Spleen (tissue), 11 donors: ENCODE data around the gene ZNF619. TPM values are rescaled to one million over a fixed set of nuclear protein-coding genes. Genes with fewer than 3 reads are reported as not detected.

Source experiments
- DNase-seq: peaks from one replicate; pipeline ENCODE4 v3.0.0-alpha.2; 2020
- H3K27ac ChIP-seq, 8 donors: fragments of 200-600 bp; sonication (generic) in 7 of 8; 1 replicate in 4 of 8; 2 replicates in 4 of 8; pipeline versions ENCODE4 v1.5.0 to v1.8.0; 2016 to 2021; ENCODE audit warnings: inconsistent platforms in 4 of 8, mild to moderate bottlenecking in 4 of 8, moderate library complexity in 1 of 8
- H3K27me3 ChIP-seq, 7 donors: fragments of 200-600 bp; sonication (generic) in 6 of 7; replicated peaks in 1 of 7; 1 replicate in 4 of 7; 2 replicates in 3 of 7; pipeline versions ENCODE4 v1.5.0 to v1.8.0; 2016 to 2021; ENCODE audit warnings: inconsistent platforms in 3 of 7, mild to moderate bottlenecking in 1 of 7
- H3K36me3 ChIP-seq, 6 donors: fragments of 200-600 bp; sonication (generic) in 5 of 6; 1 replicate in 4 of 6; 2 replicates in 2 of 6; pipeline versions ENCODE4 v1.5.0 to v1.8.0; 2016 to 2021; ENCODE audit warnings: inconsistent platforms in 2 of 6
- H3K4me1 ChIP-seq, 6 donors: fragments of 200-600 bp; sonication (generic) in 5 of 6; 1 replicate in 3 of 6; 2 replicates in 3 of 6; pipeline versions ENCODE4 v1.5.0 to v1.8.0; 2016 to 2021; ENCODE audit warnings: inconsistent platforms in 3 of 6
- H3K4me3 ChIP-seq, 8 donors: fragments of 200-600 bp; sonication (generic) in 7 of 8; 1 replicate in 4 of 8; 2 replicates in 4 of 8; pipeline versions ENCODE4 v1.5.0 to v1.8.0; 2016 to 2021; ENCODE audit warnings: inconsistent platforms in 4 of 8, mild to moderate bottlenecking in 4 of 8, moderate library complexity in 2 of 8
- H3K9me3 ChIP-seq, 8 donors: fragments of 200-600 bp; sonication (generic) in 7 of 8; 1 replicate in 4 of 8; 2 replicates in 4 of 8; pipeline versions ENCODE4 v1.5.0 to v1.8.0; 2016 to 2021; ENCODE audit warnings: inconsistent platforms in 4 of 8
- POLR2A ChIP-seq, 3 donors: fragments of 450-650 bp; IDR thresholded peaks; one replicate each; pipeline ENCODE4 v1.5.1; 2017; ENCODE audit warnings: antibody characterized with exemption in 3 of 3, mild to moderate bottlenecking in 1 of 3
- POLR2AphosphoS5 ChIP-seq, 3 donors: sonication (generic); formaldehyde crosslinking; IDR thresholded peaks; one replicate each; pipeline ENCODE4 v1.5.1; 2017; ENCODE audit warnings: antibody characterized with exemption in 3 of 3
- WGBS, 5 donors: extraction: QIAGEN DNeasy Blood & Tissue Kit in 3 of 5; methylation state at CpG; one replicate each; pipeline versions ENCODE4 v1.1.5 to v1.1.7; 2013 to 2018; 5-methylcytosine and 5-hydroxymethylcytosine counted together
- intact Hi-C: fragments of 100-400 bp; cut with DNase I; formaldehyde crosslinking; loops from one replicate; pipeline ENCODE4 v1.15.0; 2023; ENCODE audit warnings: low total_unique reads
- polyA plus RNA-seq, 3 donors: library from polyadenylated mRNA; stranded (reverse); fragments of 200-250 nt; gene quantifications; one replicate each; pipeline ENCODE4 v1.2.1, GENCODE V29; 2013
- total RNA-seq, 7 donors: library from RNA; depleted of rRNA in 3 of 7; stranded (reverse); fragments of >200 nt in 3 of 7; fragmentation: NEBNext Ultra II Directional in 4 of 7; extraction: Animal tissue kit (Norgen Biotek cat#: 25700) in 4 of 7; gene quantifications; one replicate each; pipeline versions ENCODE4 v1.1.0 to v1.2.1, GENCODE V29; 2016 to 2021
- TF ChIP-seq, protein P1 (sequence below), 11 experiments: fragments of 200-600 bp in 7 of 11; fragments of 450-650 bp in 4 of 11; sonication (generic) in 4 of 11; IDR thresholded peaks in 8 of 11; conservative IDR thresholded peaks in 3 of 11; 1 replicate in 7 of 11; 2 replicates in 4 of 11; pipeline versions ENCODE4 v1.4.0 to v1.8.0; 2016 to 2021; ENCODE audit warnings: antibody characterized with exemption in 11 of 11, inconsistent platforms in 4 of 11, mild to moderate bottlenecking in 1 of 11
- donor health status: healthy with polysubstance abuse.
- donor health status: DM: no; HTN: no; CAD: no; lungs with moderate emphysema.
- donor health status: DM: no; HTN: no; CAD: no.
- donor health status: Bipolar disorder and iron deficiency.
- donor health status: healthy.
- donor health status: DM: no; HTN: no; CAD: no.
- donor health status: DM: yes; HTN: yes; CAD: no.

The ZNF619 gene
- total and polyA plus RNA-seq, 10 donors, result 0.89 to 20.3 (median 11.3) TPM

DNA sequence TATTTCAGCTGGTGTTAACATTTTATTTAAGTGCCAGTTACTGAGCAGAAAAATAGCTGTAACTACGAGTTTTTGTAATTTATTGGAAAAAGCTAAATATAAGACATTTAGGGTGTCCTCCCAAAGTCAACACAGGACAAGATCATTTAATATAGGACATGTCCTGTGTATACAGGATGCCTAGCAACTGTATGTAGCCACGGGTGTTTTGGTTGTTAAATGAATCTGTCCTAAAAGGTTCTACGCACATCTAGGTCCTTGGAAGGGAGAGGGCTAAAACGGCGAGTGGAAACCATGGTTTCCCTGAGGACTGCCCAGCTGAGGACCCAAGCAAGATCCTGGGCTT is 47.3 kb downstream of the ZNF619 start:
- intact Hi-C loops, result loop anchor here (10.0 kb wide), 1 partner anchor 69 kb away; the partner anchor contains the start of gene RPL14
- no peak for TF ChIP-seq POLR2AphosphoS5 (IDR thresholded peaks at IDR 0.05)
- no peak for TF ChIP-seq POLR2A (IDR thresholded peaks at IDR 0.05)
- TF ChIP-seq, protein P1, sequence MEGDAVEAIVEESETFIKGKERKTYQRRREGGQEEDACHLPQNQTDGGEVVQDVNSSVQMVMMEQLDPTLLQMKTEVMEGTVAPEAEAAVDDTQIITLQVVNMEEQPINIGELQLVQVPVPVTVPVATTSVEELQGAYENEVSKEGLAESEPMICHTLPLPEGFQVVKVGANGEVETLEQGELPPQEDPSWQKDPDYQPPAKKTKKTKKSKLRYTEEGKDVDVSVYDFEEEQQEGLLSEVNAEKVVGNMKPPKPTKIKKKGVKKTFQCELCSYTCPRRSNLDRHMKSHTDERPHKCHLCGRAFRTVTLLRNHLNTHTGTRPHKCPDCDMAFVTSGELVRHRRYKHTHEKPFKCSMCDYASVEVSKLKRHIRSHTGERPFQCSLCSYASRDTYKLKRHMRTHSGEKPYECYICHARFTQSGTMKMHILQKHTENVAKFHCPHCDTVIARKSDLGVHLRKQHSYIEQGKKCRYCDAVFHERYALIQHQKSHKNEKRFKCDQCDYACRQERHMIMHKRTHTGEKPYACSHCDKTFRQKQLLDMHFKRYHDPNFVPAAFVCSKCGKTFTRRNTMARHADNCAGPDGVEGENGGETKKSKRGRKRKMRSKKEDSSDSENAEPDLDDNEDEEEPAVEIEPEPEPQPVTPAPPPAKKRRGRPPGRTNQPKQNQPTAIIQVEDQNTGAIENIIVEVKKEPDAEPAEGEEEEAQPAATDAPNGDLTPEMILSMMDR (IDR thresholded peaks at IDR 0.05 in 8 of 11, conservative IDR thresholded peaks at IDR 0.05 in 3 of 11), result no peak
- Histone ChIP-seq H3K4me3 (peak overlapping the region; percentile 64 to 94 (median 73)), H3K4me1 (peaks cover 0 to 45% (median 19%) of the 10 kb centered on the region in 6 donors), H3K27ac (peak overlapping the region; percentile 84 to 95 (median 90)), H3K9me3 (no peaks in the 10 kb centered on the region), H3K36me3 (peaks cover 0 to 31% (median 13%) of the 10 kb centered on the region in 6 donors), H3K27me3 (no peaks in the 10 kb centered on the region)
- WGBS, 5 donors, result 27 to 43% (median 29%) methylated on average over 5 of the region's 5 CpGs
- DNase-seq, result no peak

DNA sequence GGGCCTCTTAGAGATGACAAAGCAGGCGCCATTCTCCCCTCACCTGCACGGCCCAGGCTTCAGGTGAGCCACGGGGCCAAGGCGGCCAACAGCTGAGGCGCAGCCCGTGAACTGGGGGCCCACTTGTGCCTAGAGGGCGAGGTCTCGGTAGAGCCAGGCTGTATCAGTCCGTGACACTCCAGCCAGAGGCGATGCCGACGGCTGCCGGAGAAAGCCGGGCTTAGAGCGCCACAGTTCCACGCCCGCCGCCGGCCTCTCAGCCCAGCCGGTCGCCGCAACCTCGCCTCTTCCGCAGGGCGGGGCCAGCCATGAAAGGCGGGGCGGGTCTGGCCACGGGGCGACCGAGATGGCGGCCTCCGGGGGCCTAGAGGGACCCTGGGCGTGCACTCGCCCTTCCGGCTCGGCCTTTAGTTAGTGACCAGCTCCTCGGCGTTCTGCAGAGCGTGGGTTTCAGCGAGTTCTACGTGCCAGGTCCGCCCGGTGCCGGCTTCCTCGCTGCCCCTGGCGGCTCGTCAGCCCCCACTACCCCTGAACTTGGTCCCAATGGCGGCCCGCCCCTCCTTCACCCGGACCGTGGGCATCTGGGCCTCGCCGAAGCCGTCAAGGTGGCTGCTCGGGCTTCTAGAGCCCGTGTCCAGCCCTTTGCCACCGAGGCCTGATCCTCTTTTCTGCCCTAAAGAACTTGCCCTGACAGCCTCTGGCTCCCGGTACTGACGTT is 47.8 kb downstream of the ZNF619 start, which contains the start of gene ZNF621:
ZNF621 (plus strand) TSS at position 393 of the 718 bp plus-strand sequence. CDS start 881 bp downstream, outside the sequence.
- Histone ChIP-seq H3K27me3 (no peaks in the 10 kb centered on the region), H3K27ac (peak within 1 kb of the TSS; percentile 84 to 95 (median 90)), H3K9me3 (no peaks in the 10 kb centered on the region), H3K4me1 (peaks cover 0 to 46% (median 19%) of the 10 kb centered on the region in 6 donors), H3K36me3 (peaks cover 0 to 36% (median 18%) of the 10 kb centered on the region in 6 donors), H3K4me3 (peak within 1 kb of the TSS; percentile 64 to 94 (median 73))
- intact Hi-C loops, result loop anchor here (10.0 kb wide), 1 partner anchor 70 kb away; the partner anchor contains the start of gene RPL14
- TF ChIP-seq POLR2AphosphoS5 (IDR thresholded peaks at IDR 0.05), result peak; percentile 96 to 97 (median 96)
- TF ChIP-seq POLR2A (IDR thresholded peaks at IDR 0.05), result peak in 2 of 3 donors; percentile 40 to 82
- TF ChIP-seq, protein P1 (IDR thresholded peaks at IDR 0.05 in 8 of 11, conservative IDR thresholded peaks at IDR 0.05 in 3 of 11), result peak in 1 of 11 experiments; percentile 17
- peak; percentile 99 for DNase-seq
- WGBS, 5 donors, result 0 to 2% (median 1%) methylated on average over 11 to 59 of the region's 59 CpGs

DNA sequence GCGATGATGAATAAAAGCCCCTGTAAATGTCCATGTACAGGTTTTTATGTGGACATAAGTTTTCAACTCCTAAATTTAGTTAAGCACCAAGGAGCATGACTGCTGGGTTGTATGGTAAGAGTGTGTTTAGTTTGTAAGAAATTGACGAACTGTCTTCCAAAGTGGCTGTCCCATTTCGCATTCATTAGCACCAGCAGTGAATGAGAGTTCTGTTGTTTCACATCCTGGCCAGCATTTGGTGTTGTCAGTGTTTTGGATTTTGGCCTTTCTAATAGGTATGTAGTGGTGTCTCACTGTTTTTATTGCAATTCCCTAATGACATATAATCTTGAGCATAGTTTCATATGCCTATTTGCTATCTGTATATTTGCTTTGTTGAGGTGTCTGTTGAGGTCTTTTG is 51.5 kb downstream of the ZNF619 start:
- Histone ChIP-seq H3K27ac (no peak overlapping the region), H3K9me3 (peaks cover 0 to 28% (median 19%) of the 10 kb centered on the region in 8 donors), H3K27me3 (no peaks in the 10 kb centered on the region), H3K4me3 (no peak overlapping the region), H3K4me1 (peaks cover 0 to 46% (median 19%) of the 10 kb centered on the region in 6 donors), H3K36me3 (peaks cover 4 to 73% (median 54%) of the 10 kb centered on the region in 6 donors)
- no peak for DNase-seq
- intact Hi-C loops, result loop anchor here (10.0 kb wide), 1 partner anchor 74 kb away; the partner anchor contains the start of gene RPL14
- TF ChIP-seq, protein P1 (IDR thresholded peaks at IDR 0.05 in 8 of 11, conservative IDR thresholded peaks at IDR 0.05 in 3 of 11), result no peak
- TF ChIP-seq POLR2A (IDR thresholded peaks at IDR 0.05), result no peak
- no peak for TF ChIP-seq POLR2AphosphoS5 (IDR thresholded peaks at IDR 0.05)
- 94 to 99% (median 98%) methylated on average over 3 of the region's 3 CpGs for WGBS, 5 donors

DNA sequence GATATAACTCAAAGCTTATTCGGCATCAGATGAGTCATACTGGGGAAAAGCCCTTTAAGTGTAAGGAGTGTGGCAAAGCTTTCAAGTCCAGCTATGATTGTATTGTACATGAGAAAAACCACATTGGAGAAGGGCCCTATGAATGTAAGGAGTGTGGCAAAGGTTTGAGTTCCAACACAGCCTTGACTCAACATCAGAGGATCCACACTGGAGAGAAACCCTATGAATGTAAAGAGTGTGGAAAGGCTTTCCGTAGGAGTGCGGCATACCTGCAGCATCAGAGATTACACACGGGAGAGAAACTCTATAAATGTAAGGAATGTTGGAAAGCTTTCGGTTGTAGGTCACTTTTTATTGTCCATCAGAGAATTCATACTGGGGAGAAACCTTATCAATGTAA is 55.3 kb downstream of the ZNF619 start:
- no peak for DNase-seq
- Histone ChIP-seq H3K27me3 (no peaks in the 10 kb centered on the region), H3K4me3 (no peak overlapping the region), H3K36me3 (peaks cover 4 to 100% (median 74%) of the 10 kb centered on the region in 6 donors), H3K9me3 (peaks cover 0 to 35% (median 20%) of the 10 kb centered on the region in 8 donors), H3K27ac (no peak overlapping the region), H3K4me1 (peaks cover 0 to 13% (median 0%) of the 10 kb centered on the region in 6 donors)
- TF ChIP-seq, protein P1 (IDR thresholded peaks at IDR 0.05 in 8 of 11, conservative IDR thresholded peaks at IDR 0.05 in 3 of 11), result no peak
- no peak for TF ChIP-seq POLR2A (IDR thresholded peaks at IDR 0.05)
- no peak for TF ChIP-seq POLR2AphosphoS5 (IDR thresholded peaks at IDR 0.05)
- intact Hi-C loops, result no loop called here
- WGBS, 5 donors, result 94 to 98% (median 96%) methylated on average over 5 of the region's 5 CpGs
